K562 (cell line): ENCODE measurements around the gene LYVE1. TPM values are rescaled to one million over a fixed set of nuclear protein-coding genes. Genes with fewer than 3 reads are reported as not detected.

Source experiments
- ARNT ChIP-seq, 2 experiments: fragments of 450-650 bp; IDR thresholded peaks; 2 replicates each; pipeline ENCODE4 v1.6.1; 2016; ENCODE audit warnings: mild to moderate bottlenecking in 1 of 2
- BRF1 ChIP-seq: IDR thresholded peaks from 3 replicates; pipeline ENCODE4 v1.6.1; 2011; ENCODE audit warnings: borderline replicate concordance, mild to moderate bottlenecking; ENCODE audit not compliant: insufficient read length; ENCODE audit errors: extremely low read depth
- CC2D1A ChIP-seq: fragments of 450-650 bp; IDR thresholded peaks from 2 replicates; pipeline ENCODE4 v1.6.1; 2017; ENCODE audit warnings: mild to moderate bottlenecking
- CHD1 ChIP-seq: fragments of 200-600 bp; sonication (generic); IDR thresholded peaks from one replicate; pipeline ENCODE4 v1.6.1; 2012; ENCODE audit warnings: mild to moderate bottlenecking, moderate library complexity, low read length, inconsistent platforms
- CTBP1 ChIP-seq: fragments of 450-650 bp; IDR thresholded peaks from 2 replicates; pipeline ENCODE4 v1.6.1; 2016; ENCODE audit warnings: borderline replicate concordance
- ESRRA ChIP-seq: fragments of 450-650 bp; IDR thresholded peaks from 2 replicates; pipeline ENCODE4 v1.6.1; 2014; ENCODE audit warnings: low read depth, mild to moderate bottlenecking, moderate library complexity, borderline replicate concordance
- GTF2F1 ChIP-seq: IDR thresholded peaks from 2 replicates; pipeline ENCODE4 v1.6.1; 2011; ENCODE audit warnings: low read depth, low read length, improper control_type of control experiment
- KAT7 ChIP-seq: sonication (generic); formaldehyde crosslinking; IDR thresholded peaks from 2 replicates; pipeline ENCODE4 v1.8.0; 2022; ENCODE audit warnings: missing genetic modification reagents, mild to moderate bottlenecking, borderline replicate concordance
- KLF10 ChIP-seq: fragments of 250-450 bp; sonication (Bioruptor Pico); IDR thresholded peaks from 2 replicates; pipeline ENCODE4 v1.6.1; 2021; ENCODE audit warnings: matching md5 sums
- MAFK ChIP-seq: IDR thresholded peaks from 2 replicates; pipeline ENCODE4 v1.6.1; 2011; ENCODE audit warnings: low read length, improper control_type of control experiment
- MEIS2 ChIP-seq: fragments of 450-650 bp; IDR thresholded peaks from 2 replicates; pipeline ENCODE4 v1.6.1; 2014; ENCODE audit warnings: mild to moderate bottlenecking; ENCODE audit not compliant: partially characterized antibody
- NFE2 ChIP-seq: IDR thresholded peaks from 2 replicates; pipeline ENCODE4 v1.6.1; 2014; ENCODE audit warnings: antibody characterized with exemption, low read depth
- NFRKB ChIP-seq: fragments of 450-650 bp; IDR thresholded peaks from 2 replicates; pipeline ENCODE4 v1.6.1; 2016; ENCODE audit warnings: low read depth
- PCBP1 ChIP-seq: fragments of 200-400 bp; formaldehyde crosslinking; IDR thresholded peaks from 2 replicates; pipeline ENCODE4 v1.6.1; 2018; ENCODE audit warnings: mild to moderate bottlenecking, low read depth, low read length; ENCODE audit not compliant: poor library complexity, severe bottlenecking
- PTTG1 ChIP-seq: fragments of 450-650 bp; IDR thresholded peaks from 2 replicates; pipeline ENCODE4 v1.6.1; 2016; ENCODE audit warnings: low read depth, mild to moderate bottlenecking, missing genetic modification characterization, missing compliant biosample characterization
- SMARCA4 ChIP-seq: fragments of 450-650 bp; IDR thresholded peaks from 2 replicates; pipeline ENCODE4 v1.6.1; 2016
- TBP ChIP-seq: optimal IDR thresholded peaks from 2 replicates; pipeline ENCODE3; 2011; ENCODE audit warnings: low read depth, low read length, improper control_type of control experiment
- TCF7 ChIP-seq: sonication (generic); IDR thresholded peaks from 2 replicates; pipeline ENCODE4 v1.6.1; 2016; ENCODE audit warnings: antibody characterized with exemption, borderline replicate concordance
- TEAD1 ChIP-seq, 2 experiments: fragments of 450-650 bp in 1 of 2; sonication (generic) in 1 of 2; formaldehyde crosslinking; IDR thresholded peaks; 2 replicates each; pipeline versions ENCODE4 v1.4.0 to v1.8.0; 2020 to 2022; ENCODE audit warnings: mild to moderate bottlenecking in 2 of 2, missing genetic modification reagents in 1 of 2
- ZNF23 ChIP-seq: fragments of 250-450 bp; sonication (Bioruptor Pico); IDR thresholded peaks from 2 replicates; pipeline ENCODE4 v1.4.0; 2020; ENCODE audit warnings: mild to moderate bottlenecking
- polyA plus RNA-seq, 8 experiments: library from polyadenylated mRNA; depleted of rRNA in 4 of 8; stranded (reverse) in 5 of 8; unstranded in 3 of 8; fragments of >200 nt; fragmentation: Nextera tagmentation in 2 of 8; fragmentation: Illumina TruSeq in 1 of 8; extraction: Ambion mirVana in 2 of 8; extraction: Trizol in 1 of 8; gene quantifications; 2 replicates each; pipeline versions ENCODE4 v1.2.1 to v1.2.3, GENCODE V29; 2011 to 2014; ENCODE audit warnings: inconsistent platforms in 1 of 8, missing spikeins in 1 of 8
- total RNA-seq, 7 experiments: library from RNA; depleted of rRNA in 6 of 7; stranded (reverse); fragments of >200 nt in 6 of 7; fragmentation: Illumina TruSeq in 2 of 7; extraction: Trizol in 2 of 7; gene quantifications; 2 replicates each; pipeline versions ENCODE4 v1.2.1 to v1.2.3, GENCODE V29; 2011 to 2021; ENCODE audit warnings: low replicate concordance in 1 of 7
- TF ChIP-seq, protein P1 (sequence below): sonication (generic); formaldehyde crosslinking; IDR thresholded peaks from 2 replicates; pipeline ENCODE4 v1.8.0; 2023; ENCODE audit warnings: missing genetic modification reagents, mild to moderate bottlenecking, borderline replicate concordance
- TF ChIP-seq, protein P2 (sequence below): fragments of 450-650 bp; formaldehyde crosslinking; IDR thresholded peaks from 2 replicates; pipeline ENCODE4 v1.4.0; 2022; ENCODE audit warnings: missing genetic modification characterization
- TF ChIP-seq, protein P3 (sequence below): sonication (generic); formaldehyde crosslinking; IDR thresholded peaks from 2 replicates; pipeline ENCODE4 v1.8.1; 2023; ENCODE audit warnings: mild to moderate bottlenecking, missing genetic modification reagents, moderate library complexity

The LYVE1 gene
- total and polyA plus RNA-seq, 9 of the 15 experiments (the other 6 are each of a cell fraction or from before 2014, with no cell fraction given), result 0.06 to 1.1 (median 0.14) TPM; not detected in 1

DNA sequence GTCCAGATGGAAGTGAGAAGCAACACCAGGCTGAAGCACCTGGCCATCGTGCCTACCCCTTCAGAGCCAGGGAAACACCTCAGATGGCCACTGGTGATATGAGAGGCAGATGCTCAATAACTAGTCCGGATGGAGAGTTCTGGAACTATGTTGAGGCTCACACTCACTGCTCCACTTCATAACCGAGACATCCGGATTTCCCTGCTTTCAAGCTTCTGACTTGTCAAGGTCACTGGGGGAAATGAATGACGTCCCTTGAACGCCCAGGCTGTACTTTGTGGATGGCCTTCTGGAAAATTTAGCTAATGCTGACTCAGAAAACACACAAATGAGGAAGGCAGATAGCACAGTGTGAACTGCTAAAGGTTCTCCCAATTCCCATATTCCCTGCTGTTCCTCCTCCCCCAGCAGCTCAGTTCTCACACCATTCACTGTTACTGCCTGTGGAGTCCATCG lies at the start of gene LYVE1 (continued):
- TF ChIP-seq, protein P1, sequence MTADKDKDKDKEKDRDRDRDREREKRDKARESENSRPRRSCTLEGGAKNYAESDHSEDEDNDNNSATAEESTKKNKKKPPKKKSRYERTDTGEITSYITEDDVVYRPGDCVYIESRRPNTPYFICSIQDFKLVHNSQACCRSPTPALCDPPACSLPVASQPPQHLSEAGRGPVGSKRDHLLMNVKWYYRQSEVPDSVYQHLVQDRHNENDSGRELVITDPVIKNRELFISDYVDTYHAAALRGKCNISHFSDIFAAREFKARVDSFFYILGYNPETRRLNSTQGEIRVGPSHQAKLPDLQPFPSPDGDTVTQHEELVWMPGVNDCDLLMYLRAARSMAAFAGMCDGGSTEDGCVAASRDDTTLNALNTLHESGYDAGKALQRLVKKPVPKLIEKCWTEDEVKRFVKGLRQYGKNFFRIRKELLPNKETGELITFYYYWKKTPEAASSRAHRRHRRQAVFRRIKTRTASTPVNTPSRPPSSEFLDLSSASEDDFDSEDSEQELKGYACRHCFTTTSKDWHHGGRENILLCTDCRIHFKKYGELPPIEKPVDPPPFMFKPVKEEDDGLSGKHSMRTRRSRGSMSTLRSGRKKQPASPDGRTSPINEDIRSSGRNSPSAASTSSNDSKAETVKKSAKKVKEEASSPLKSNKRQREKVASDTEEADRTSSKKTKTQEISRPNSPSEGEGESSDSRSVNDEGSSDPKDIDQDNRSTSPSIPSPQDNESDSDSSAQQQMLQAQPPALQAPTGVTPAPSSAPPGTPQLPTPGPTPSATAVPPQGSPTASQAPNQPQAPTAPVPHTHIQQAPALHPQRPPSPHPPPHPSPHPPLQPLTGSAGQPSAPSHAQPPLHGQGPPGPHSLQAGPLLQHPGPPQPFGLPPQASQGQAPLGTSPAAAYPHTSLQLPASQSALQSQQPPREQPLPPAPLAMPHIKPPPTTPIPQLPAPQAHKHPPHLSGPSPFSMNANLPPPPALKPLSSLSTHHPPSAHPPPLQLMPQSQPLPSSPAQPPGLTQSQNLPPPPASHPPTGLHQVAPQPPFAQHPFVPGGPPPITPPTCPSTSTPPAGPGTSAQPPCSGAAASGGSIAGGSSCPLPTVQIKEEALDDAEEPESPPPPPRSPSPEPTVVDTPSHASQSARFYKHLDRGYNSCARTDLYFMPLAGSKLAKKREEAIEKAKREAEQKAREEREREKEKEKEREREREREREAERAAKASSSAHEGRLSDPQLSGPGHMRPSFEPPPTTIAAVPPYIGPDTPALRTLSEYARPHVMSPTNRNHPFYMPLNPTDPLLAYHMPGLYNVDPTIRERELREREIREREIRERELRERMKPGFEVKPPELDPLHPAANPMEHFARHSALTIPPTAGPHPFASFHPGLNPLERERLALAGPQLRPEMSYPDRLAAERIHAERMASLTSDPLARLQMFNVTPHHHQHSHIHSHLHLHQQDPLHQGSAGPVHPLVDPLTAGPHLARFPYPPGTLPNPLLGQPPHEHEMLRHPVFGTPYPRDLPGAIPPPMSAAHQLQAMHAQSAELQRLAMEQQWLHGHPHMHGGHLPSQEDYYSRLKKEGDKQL (CRISPR knock-in tag), result no peak
- TF ChIP-seq SMARCA4, result peak; percentile 41; the same call in 1 of the 2 replicates
- TF ChIP-seq BRF1, result no peak
- TF ChIP-seq NFE2, result 0 out of 2 replicates have a peak, but pooled peaks have one; percentile 9
- TF ChIP-seq, protein P2, sequence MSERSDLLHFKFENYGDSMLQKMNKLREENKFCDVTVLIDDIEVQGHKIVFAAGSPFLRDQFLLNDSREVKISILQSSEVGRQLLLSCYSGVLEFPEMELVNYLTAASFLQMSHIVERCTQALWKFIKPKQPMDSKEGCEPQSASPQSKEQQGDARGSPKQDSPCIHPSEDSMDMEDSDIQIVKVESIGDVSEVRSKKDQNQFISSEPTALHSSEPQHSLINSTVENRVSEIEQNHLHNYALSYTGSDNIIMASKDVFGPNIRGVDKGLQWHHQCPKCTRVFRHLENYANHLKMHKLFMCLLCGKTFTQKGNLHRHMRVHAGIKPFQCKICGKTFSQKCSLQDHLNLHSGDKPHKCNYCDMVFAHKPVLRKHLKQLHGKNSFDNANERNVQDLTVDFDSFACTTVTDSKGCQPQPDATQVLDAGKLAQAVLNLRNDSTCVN (CRISPR knock-in tag), result no peak
- TF ChIP-seq TBP, result no peak
- no peak for TF ChIP-seq KAT7 (CRISPR knock-in tag)
- TF ChIP-seq KLF10 (CRISPR knock-in tag), result no peak
- TF ChIP-seq NFRKB, result no peak
- peak; percentile 51; the same call in 1 of the 2 replicates for TF ChIP-seq MAFK
- no peak for TF ChIP-seq TCF7
- TF ChIP-seq ESRRA, result peak; percentile 85
- TF ChIP-seq ZNF23 (CRISPR knock-in tag), result no peak
- no peak for TF ChIP-seq CHD1
- TF ChIP-seq TEAD1 (CRISPR knock-in tag; IDR thresholded peaks at IDR 0.05), result no peak
- TF ChIP-seq GTF2F1, result no peak
- no peak for TF ChIP-seq ARNT (IDR thresholded peaks at IDR 0.05)
- no peak for TF ChIP-seq PTTG1 (tag)
- TF ChIP-seq, protein P3, sequence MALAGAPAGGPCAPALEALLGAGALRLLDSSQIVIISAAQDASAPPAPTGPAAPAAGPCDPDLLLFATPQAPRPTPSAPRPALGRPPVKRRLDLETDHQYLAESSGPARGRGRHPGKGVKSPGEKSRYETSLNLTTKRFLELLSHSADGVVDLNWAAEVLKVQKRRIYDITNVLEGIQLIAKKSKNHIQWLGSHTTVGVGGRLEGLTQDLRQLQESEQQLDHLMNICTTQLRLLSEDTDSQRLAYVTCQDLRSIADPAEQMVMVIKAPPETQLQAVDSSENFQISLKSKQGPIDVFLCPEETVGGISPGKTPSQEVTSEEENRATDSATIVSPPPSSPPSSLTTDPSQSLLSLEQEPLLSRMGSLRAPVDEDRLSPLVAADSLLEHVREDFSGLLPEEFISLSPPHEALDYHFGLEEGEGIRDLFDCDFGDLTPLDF (CRISPR knock-in tag), result no peak
- TF ChIP-seq PCBP1, result no peak
- TF ChIP-seq CC2D1A, result no peak
- peak; percentile 46 for TF ChIP-seq MEIS2
- TF ChIP-seq CTBP1, result peak; percentile 44; the same call in 1 of the 2 replicates
